Glomerular visceral epithelial cell (primary cell): ENCODE measurements around the gene SRP68.
"Not testable (repeated sequence)": the region's sequence is repeated elsewhere in the genome, so short reads cannot be mapped to it uniquely, and the experiment has no call there.

ENCODE experiments used
- DNase-seq: peaks from one replicate; pipeline ENCODE4 v3.0.0-alpha.2; 2016; ENCODE audit errors: extremely low spot score

The SRP68 gene

GRCh38 chr17:76046064-76046463, 26.3 kb downstream of the SRP68 start:
- no peak for DNase-seq

- DNase-seq = not testable (repeated sequence)
These were observed 27.8 kb downstream of the SRP68 start for GRCh38 chr17:76044475-76045007.

- DNase-seq = not testable (repeated sequence)
These were observed 29.4 kb downstream of the SRP68 start for GRCh38 chr17:76042868-76043267.

- no peak for DNase-seq
These were observed 31.9 kb downstream of the SRP68 start for GRCh38 chr17:76040376-76040775.

- DNase-seq = no peak
These were observed 33.2 kb downstream of the SRP68 start for GRCh38 chr17:76039121-76039520.

GRCh38 chr17:76038050-76038449, 34.3 kb downstream of the SRP68 start:
- DNase-seq = no peak

DNA sequence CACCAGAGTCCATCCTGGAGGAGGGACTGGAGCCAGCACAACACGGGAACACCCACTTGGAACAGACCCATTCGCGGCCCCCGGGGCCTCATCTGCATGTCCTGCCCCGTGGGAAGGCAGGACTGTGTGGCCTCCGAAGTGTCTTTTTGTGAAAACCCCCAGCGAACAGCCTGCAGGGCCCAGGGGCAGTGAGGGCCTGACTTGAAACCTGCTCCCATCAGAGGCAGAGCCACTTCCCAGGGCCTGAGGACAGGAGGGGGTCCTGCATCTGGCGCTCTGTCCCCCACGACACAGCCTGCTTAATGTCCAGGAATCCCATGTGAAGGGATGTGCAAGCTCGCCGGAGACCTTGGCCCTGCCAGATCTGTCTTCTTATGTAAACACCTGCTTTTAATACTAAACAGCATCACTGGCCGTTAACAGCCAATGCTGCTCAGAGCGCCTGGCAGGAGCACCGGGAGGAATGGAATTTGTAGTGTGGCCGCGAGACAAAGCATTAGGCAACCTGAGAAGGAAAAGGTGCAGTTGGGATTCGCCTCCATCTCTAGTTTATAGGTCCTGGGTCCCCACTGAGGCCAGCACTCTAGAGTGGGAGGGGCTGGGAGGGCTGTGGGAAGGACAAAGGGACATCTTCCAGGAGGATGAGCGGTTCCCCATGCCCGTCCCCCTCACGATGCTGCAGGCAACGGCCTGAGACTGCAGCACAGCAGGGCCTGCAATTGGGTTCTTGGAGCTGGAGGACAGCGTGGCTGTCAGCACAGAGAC, 35.6 kb downstream of the SRP68 start:
- DNase-seq = no peak

- no peak for DNase-seq
These were observed 37.6 kb downstream of the SRP68 start for GRCh38 chr17:76034428-76035350.

DNA sequence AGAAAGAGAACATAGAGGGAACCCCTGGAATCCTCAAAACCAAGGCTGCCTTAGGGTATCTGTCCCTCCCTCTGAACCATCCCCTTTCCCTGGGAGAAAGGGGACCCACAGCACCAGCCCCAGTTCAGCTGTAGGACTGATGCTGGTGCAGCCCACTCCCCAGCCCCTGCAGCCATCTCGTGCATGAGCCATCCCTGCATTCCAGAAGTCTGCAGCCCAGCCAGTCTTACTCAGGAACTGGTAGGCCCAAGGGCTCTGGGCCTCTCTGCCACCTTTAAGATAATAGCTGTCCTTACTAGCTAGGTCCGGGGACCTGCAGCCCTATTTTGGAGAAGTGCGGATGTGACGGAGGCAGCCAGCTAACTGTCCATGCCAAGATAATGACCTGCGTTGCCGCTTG, 39.2 kb downstream of the SRP68 start:
- DNase-seq = no peak

GRCh38 chr17:76032780-76033108, 39.6 kb downstream of the SRP68 start:
- no peak for DNase-seq

- DNase-seq = peak; percentile 21
These were observed 40.1 kb downstream of the SRP68 start for GRCh38 chr17:76032073-76032779.

DNA sequence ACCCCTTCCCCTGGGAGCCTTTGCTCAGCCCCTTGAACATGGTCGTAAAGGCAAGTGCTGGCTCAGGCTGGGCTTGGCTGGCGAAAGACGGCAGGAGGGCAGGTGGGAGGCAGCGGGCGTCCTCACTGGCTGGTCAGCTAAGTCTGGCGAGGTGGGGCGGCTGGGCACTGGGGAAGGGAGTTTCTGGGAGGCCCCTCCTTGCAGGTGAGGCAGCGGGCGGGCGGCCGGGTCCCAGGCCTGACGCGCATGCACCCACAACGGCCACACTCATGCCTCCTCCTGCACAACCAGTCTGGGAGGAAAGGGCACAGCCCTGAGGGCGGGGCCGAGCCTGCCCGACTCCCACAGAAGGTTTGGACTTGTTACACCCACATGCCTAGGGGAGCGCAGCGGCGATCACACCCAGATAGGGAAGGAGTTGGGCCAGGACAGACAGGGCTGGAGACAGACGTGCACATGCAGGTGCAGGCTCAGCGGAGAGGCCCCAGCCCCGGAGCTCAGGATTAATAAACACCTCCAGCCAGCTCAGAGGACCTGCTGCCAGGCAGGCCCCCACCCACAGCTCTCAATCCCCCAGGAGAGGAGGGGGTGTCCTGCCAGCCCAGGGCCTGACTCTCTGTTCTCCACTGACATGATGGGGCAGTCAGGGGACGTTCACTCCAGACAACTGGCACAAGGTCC, 45.0 kb downstream of the SRP68 start, which contains the start of gene EVPL:
Gene EVPL, minus strand, starts transcription at position 148 of the 681 bp plus-strand sequence. Its CDS starts 108 bp downstream, at position 40.
- peak; percentile 89 for DNase-seq

GRCh38 chr17:76026714-76027158, 45.6 kb downstream of the SRP68 start:
- peak; percentile 40 for DNase-seq

DNA sequence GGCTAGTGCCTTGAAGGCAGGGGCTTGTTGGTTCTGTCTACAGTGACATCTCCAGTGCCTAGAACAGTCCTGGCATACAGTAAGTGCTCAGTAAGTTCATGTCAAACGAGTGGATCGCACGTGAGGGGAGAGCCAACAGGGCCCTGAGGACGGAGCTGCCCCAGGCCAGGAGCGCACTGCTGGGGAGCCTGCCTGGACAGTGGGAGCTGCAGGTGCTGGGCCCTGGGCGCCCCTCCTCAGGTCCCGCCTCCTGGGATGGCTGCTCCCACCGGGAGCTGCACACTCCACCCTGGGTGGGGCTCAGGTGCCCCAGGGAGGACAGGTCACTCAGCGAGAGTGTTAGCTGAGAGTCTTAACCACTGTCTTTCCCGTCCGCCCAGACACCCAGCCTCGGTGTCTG, 47.0 kb downstream of the SRP68 start:
- DNase-seq = no peak

GRCh38 chr17:76024353-76024752, 48.0 kb downstream of the SRP68 start:
- DNase-seq = no peak

GRCh38 chr17:76023900-76024237, 48.4 kb downstream of the SRP68 start:
- DNase-seq = no peak

GRCh38 chr17:76022973-76023899, 49.1 kb downstream of the SRP68 start:
- DNase-seq = no peak

DNA sequence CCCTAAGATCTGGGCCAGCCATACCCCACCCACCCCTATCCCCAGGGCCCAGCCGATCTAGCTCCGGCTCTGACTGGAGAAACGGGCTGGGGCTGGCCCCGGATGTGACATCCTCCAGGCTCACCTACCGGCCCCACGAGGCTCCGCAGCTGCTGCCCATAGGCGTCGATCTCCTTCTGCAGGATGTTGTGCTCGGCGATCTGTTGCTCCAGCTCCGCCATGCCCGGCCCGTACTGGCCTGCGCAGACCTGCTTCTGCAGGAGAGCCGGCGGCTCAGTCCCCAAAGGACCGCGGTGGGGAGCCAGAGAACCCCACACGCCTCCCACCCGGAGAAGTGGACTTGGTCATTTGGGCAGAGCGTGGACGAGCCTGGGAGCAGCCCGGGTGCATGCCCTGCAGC, 50.0 kb downstream of the SRP68 start:
- no peak for DNase-seq

DNA sequence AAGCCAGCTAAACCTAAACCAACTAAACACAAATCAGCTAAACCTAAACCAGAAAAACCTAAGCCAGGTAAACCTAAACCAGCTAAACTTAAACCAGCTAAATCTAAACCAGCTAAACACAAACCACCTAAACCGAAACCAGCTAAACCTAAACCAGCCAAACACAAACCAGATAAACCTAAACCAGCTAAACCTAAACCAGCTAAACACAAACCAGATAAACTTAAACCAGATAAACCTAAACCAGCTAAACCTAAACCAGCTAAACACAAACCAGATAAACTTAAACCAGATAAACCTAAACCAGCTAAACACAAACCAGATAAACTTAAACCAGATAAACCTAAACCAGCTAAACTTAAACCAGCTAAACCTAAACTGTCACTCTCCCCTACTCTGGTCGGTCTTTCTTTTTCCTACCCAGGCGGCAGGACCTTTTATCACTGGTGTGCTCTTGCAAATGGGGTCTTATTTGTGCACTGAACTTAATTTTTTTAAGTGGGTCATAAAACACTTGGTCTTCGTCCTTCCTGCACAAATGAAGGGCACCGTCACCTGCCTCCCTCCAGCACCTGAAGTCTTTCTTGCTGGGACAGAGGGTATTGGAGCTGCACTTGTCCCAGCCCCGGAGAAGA, 52.4 kb downstream of the SRP68 start:
- no peak for DNase-seq

GRCh38 chr17:76018801-76019200, 53.5 kb downstream of the SRP68 start:
- DNase-seq = no peak
